NOMO-1 treated with DMSO at 0.1 percent for 48 hours (cell line): ENCODE measurements around the gene DHRSX.
"Not testable (repeated sequence)": the region's sequence is repeated elsewhere in the genome, so short reads cannot be mapped to it uniquely, and the experiment has no call there.

Experiments
- DNase-seq: peaks from one replicate; lab custom pipeline; 2025; ENCODE audit not compliant: unreplicated experiment; lab: John Stamatoyannopoulos, UW

DHRSX gene

GRCh38 chrX:2500803-2501558, at the start of gene DHRSX, which contains the start of gene ZBED1:
Gene DHRSX (minus strand): TSS chrX:2500976. CDS start chrX:2500925, 51 bp downstream.
Gene ZBED1 (minus strand): TSS chrX:2500976. CDS start chrX:2490719, 10,257 bp downstream.
- no peak for DNase-seq

GRCh38 chrX:2549876-2550275, 49.1 kb upstream of the DHRSX start:
- DNase-seq: no peak

GRCh38 chrX:2548711-2549423, 48.1 kb upstream of the DHRSX start:
- no peak for DNase-seq

GRCh38 chrX:2547736-2548135, 47.0 kb upstream of the DHRSX start:
- no peak for DNase-seq

- DNase-seq: no peak
These were observed 45.7 kb upstream of the DHRSX start for GRCh38 chrX:2546496-2546895.

- DNase-seq: no peak
These were observed 44.4 kb upstream of the DHRSX start for GRCh38 chrX:2545144-2545543.

GRCh38 chrX:2542826-2543521, 42.2 kb upstream of the DHRSX start:
- no peak for DNase-seq

GRCh38 chrX:2541603-2542002, 40.8 kb upstream of the DHRSX start:
- DNase-seq: no peak

GRCh38 chrX:2540426-2540947, 39.7 kb upstream of the DHRSX start:
- no peak for DNase-seq

- no peak for DNase-seq
These were observed 38.8 kb upstream of the DHRSX start for GRCh38 chrX:2539586-2539985.

GRCh38 chrX:2538031-2538757, 37.4 kb upstream of the DHRSX start:
- DNase-seq: no peak

- no peak for DNase-seq
These were observed 36.2 kb upstream of the DHRSX start for GRCh38 chrX:2536974-2537373.

GRCh38 chrX:2536141-2536540, 35.4 kb upstream of the DHRSX start:
- DNase-seq: peak; percentile 64

- DNase-seq: not testable (repeated sequence)
These were observed 33.7 kb upstream of the DHRSX start for GRCh38 chrX:2534261-2535021.

GRCh38 chrX:2533424-2533823, 32.6 kb upstream of the DHRSX start:
- no peak for DNase-seq

GRCh38 chrX:2526390-2526789, 25.6 kb upstream of the DHRSX start:
- DNase-seq: no peak

GRCh38 chrX:2523911-2524310, 23.1 kb upstream of the DHRSX start:
- no peak for DNase-seq

GRCh38 chrX:2521927-2522386, 21.2 kb upstream of the DHRSX start:
- DNase-seq: no peak

- DNase-seq: no peak
These were observed 20.5 kb upstream of the DHRSX start for GRCh38 chrX:2521092-2521926.
